Lung (tissue), 12 donors: ENCODE data around the gene RAB22A. TPM values are rescaled to one million over a fixed set of nuclear protein-coding genes. Genes with fewer than 3 reads are reported as not detected.
A peak's percentile ranks its signal among the peaks of the same experiment; 100 is the strongest.

Experiments used
- ATAC-seq: fragments of 200-7000 bp; cut with Tn5 transposase; one replicate; pipeline ENCODE4 v1.9.1; 2020; ENCODE audit warnings: moderate number of reproducible peaks; ENCODE audit not compliant: insufficient read depth, low FRiP score
- DNase-seq, 3 donors: peaks; one replicate each; pipeline ENCODE4 v3.0.0-alpha.2; 2013 to 2017
- H3K27ac ChIP-seq, 2 donors: one replicate each; pipeline ENCODE4 v1.5.1; 2013; ENCODE audit warnings: mild to moderate bottlenecking in 2 of 2, moderate library complexity in 2 of 2, control low read depth in 1 of 2, inconsistent platforms in 1 of 2, low read depth in 1 of 2, low read length in 1 of 2
- H3K27me3 ChIP-seq, 3 donors: one replicate each; pipeline ENCODE4 v1.5.1; 2013; ENCODE audit warnings: low read length in 2 of 3; ENCODE audit not compliant: control insufficient read depth in 3 of 3, insufficient read depth in 3 of 3
- H3K36me3 ChIP-seq, 4 donors: one replicate each; pipeline ENCODE4 v1.5.1; 2013; ENCODE audit warnings: low read length in 4 of 4, mild to moderate bottlenecking in 1 of 4, moderate library complexity in 1 of 4; ENCODE audit not compliant: control insufficient read depth in 4 of 4, insufficient read depth in 4 of 4
- H3K4me1 ChIP-seq, 5 donors: one replicate each; pipeline ENCODE4 v1.5.1; 2013; ENCODE audit warnings: low read length in 5 of 5, mild to moderate bottlenecking in 2 of 5, moderate library complexity in 1 of 5; ENCODE audit not compliant: control insufficient read depth in 5 of 5, insufficient read depth in 5 of 5
- H3K4me3 ChIP-seq: one replicate; pipeline ENCODE4 v1.5.1; 2013; ENCODE audit warnings: mild to moderate bottlenecking, control low read depth, moderate library complexity
- H3K9ac ChIP-seq, 2 donors: one replicate each; pipeline ENCODE4 v1.5.1; 2013; ENCODE audit warnings: low read length in 2 of 2, control low read depth in 1 of 2; ENCODE audit not compliant: insufficient read depth in 1 of 2
- H3K9me3 ChIP-seq, 4 donors: one replicate each; pipeline ENCODE4 v1.5.1; 2013; ENCODE audit warnings: low read length in 3 of 4, mild to moderate bottlenecking in 1 of 4, moderate library complexity in 1 of 4; ENCODE audit not compliant: control insufficient read depth in 4 of 4, insufficient read depth in 3 of 4
- WGBS, 2 donors: extraction: QIAGEN DNeasy Blood & Tissue Kit; methylation state at CpG; one replicate each; pipeline ENCODE4 v1.1.7; 2013; 5-methylcytosine and 5-hydroxymethylcytosine counted together
- polyA plus RNA-seq, 2 donors: library from polyadenylated mRNA; stranded (reverse); fragments of 200-250 nt; gene quantifications; one replicate each; pipeline ENCODE4 v1.2.1, GENCODE V29; 2013
- total RNA-seq, 2 donors: library from RNA; depleted of rRNA in 1 of 2; stranded (reverse); fragments of >200 nt in 1 of 2; gene quantifications; one replicate each; pipeline ENCODE4 v1.2.1, GENCODE V29; 2014 to 2021
- TF ChIP-seq, protein P1 (sequence below): IDR thresholded peaks from 2 replicates; pipeline ENCODE4 v1.5.1; 2012; ENCODE audit warnings: mild to moderate bottlenecking; ENCODE audit errors: control extremely low read depth, extremely low read depth
- donor health status: control.
- donor health status: control.
- donor health status: Bipolar disorder and iron deficiency.
- donor health status: healthy.
- donor health status: DM: yes; HTN: yes; CAD: no.

The RAB22A gene
- total and polyA plus RNA-seq, 4 donors, result 6.0 to 25.1 (median 12.8) TPM

- Histone ChIP-seq H3K27me3 (no peaks in the 10 kb centered on the region), H3K9ac (no peak overlapping the region), H3K36me3 (peaks cover 0 to 8% (median under 1%) of the 10 kb centered on the region in 4 donors), H3K27ac (no peak overlapping the region), H3K4me1 (peaks cover 0 to 28% (median 2%) of the 10 kb centered on the region in 5 donors), H3K9me3 (peaks cover 0 to 2% (median 0%) of the 10 kb centered on the region in 4 donors), H3K4me3 (no peak overlapping the region)
- WGBS, 2 donors, result 96% methylated on average over 2 of the region's 2 CpGs
- TF ChIP-seq, protein P1, sequence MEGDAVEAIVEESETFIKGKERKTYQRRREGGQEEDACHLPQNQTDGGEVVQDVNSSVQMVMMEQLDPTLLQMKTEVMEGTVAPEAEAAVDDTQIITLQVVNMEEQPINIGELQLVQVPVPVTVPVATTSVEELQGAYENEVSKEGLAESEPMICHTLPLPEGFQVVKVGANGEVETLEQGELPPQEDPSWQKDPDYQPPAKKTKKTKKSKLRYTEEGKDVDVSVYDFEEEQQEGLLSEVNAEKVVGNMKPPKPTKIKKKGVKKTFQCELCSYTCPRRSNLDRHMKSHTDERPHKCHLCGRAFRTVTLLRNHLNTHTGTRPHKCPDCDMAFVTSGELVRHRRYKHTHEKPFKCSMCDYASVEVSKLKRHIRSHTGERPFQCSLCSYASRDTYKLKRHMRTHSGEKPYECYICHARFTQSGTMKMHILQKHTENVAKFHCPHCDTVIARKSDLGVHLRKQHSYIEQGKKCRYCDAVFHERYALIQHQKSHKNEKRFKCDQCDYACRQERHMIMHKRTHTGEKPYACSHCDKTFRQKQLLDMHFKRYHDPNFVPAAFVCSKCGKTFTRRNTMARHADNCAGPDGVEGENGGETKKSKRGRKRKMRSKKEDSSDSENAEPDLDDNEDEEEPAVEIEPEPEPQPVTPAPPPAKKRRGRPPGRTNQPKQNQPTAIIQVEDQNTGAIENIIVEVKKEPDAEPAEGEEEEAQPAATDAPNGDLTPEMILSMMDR, result no peak
- no peak for DNase-seq
- ATAC-seq, result no peak
Observed at GRCh38 chr20:58277107-58277506, 32.4 kb upstream of the RAB22A start.

DNA sequence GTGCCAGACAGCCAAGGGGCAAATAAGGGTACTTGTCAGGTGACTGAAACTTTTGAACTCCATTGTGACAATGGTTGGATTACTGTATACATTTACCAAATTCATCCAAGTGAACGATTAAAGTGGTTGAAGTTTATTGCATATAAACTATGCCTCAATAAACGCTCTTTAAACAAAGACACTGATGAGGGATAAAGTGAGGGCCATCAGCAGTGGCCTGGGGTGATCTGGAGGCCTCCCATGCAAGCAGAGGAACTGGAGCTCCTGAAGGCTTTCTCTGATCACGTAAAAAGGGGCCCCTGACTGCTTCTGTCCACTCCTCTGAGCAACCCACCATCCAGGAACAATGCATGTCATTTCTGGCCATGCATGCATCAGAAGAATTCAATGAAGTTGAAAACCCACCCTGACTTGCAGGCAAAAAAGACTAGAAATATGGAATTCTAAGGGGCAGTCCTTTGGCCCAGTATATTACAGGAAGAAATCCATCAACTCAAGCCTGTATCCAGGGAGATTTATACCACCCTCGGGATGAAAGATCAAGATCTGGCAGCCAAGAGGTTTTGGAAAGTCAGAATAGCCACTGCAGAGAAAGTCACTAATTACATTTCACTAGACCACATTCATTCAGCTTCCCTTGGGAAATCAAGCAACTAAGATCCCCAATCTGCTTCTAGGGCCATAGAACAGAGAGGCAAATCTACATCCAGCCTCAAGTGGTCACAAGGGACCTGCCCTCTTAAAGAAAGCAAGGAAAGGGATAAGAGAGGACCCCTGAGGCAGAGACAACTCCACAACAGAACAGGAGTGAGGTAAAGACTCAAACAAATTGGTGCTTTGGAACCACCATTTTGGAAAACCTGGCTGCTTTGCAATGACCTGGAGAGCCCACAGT lies 31.7 kb upstream of the RAB22A start:
- peaks cover 0 to 2% (median 0%) of the 10 kb centered on the region in 4 donors for H3K9me3 ChIP-seq
- H3K4me3 ChIP-seq, result no peak overlapping the region
- 74 to 76% methylated on average over 4 of the region's 4 CpGs for WGBS, 2 donors
- H3K9ac ChIP-seq, result no peak overlapping the region
- peaks cover 0 to 5% (median under 1%) of the 10 kb centered on the region in 4 donors for H3K36me3 ChIP-seq
- peak in 2 of 3 donors; percentile 17 to 50 for DNase-seq
- ATAC-seq, result no peak
- TF ChIP-seq, protein P1, result no peak
- peaks cover 0 to 21% (median 2%) of the 10 kb centered on the region in 5 donors for H3K4me1 ChIP-seq
- no peaks in the 10 kb centered on the region for H3K27me3 ChIP-seq
- no peak overlapping the region for H3K27ac ChIP-seq

GRCh38 chr20:58286729-58287128 lies 22.8 kb upstream of the RAB22A start:
- no peaks in the 10 kb centered on the region for H3K9me3 ChIP-seq
- DNase-seq, result no peak
- H3K27me3 ChIP-seq, result no peaks in the 10 kb centered on the region
- no peak overlapping the region for H3K27ac ChIP-seq
- H3K4me3 ChIP-seq, result no peak overlapping the region
- no peak for ATAC-seq
- TF ChIP-seq, protein P1, result no peak
- H3K36me3 ChIP-seq, result peaks cover 0 to 5% (median 3%) of the 10 kb centered on the region in 4 donors
- no peak overlapping the region for H3K9ac ChIP-seq
- 60 to 71% methylated on average over 7 of the region's 7 CpGs for WGBS, 2 donors
- peaks cover 0 to 5% (median 0%) of the 10 kb centered on the region in 5 donors for H3K4me1 ChIP-seq
